ENCODE data around the gene CARS1.
A peak's percentile ranks its signal among the peaks of the same experiment; 100 is the strongest.

The CARS1 gene

DNA sequence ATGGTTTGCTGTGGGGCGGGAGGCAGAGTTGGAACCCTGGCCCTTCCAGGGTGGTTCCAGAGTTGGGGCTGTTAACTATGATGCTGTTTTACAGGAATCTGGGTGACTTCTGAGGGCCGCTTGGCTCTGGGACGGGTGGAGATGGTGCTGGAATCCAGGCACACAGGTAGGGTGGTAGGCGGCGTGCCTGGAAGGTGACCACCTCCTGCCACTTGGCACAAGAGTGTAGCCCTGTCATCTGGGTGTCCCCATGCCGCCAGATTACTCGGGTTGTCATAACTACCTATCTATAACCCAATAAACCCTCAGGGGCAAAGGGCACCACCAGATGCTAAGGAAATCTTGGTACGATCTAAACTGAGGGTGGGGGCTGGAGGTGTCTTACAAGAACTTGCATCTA lies 1.3 kb downstream of the CARS1 start:
- peaks cover 20% of the 10 kb centered on the region for H3K4me1 ChIP-seq (ENCODE audit: insufficient read depth, poor library complexity, severe bottlenecking)
- no peaks in the 10 kb centered on the region for H3K27me3 ChIP-seq (ENCODE audit: insufficient read depth, poor library complexity, severe bottlenecking)
- H3K36me3 ChIP-seq (ENCODE audit: low read depth): peaks cover 41% of the 10 kb centered on the region
- peak overlapping the region; percentile 86 for H3K4me3 ChIP-seq (ENCODE audit: severe bottlenecking)
- ATAC-seq (ENCODE audit: low read depth) (no peak), DNase-seq (ENCODE audit: low spot score) (no peak)
- TF ChIP-seq CTCF (IDR thresholded peaks at IDR 0.05; ENCODE audit: poor library complexity, severe bottlenecking): no peak
- H3K27ac ChIP-seq (ENCODE audit: poor library complexity, severe bottlenecking): peak overlapping the region; percentile 61
- no peaks in the 10 kb centered on the region for H3K9me3 ChIP-seq (ENCODE audit: severe bottlenecking)

DNA sequence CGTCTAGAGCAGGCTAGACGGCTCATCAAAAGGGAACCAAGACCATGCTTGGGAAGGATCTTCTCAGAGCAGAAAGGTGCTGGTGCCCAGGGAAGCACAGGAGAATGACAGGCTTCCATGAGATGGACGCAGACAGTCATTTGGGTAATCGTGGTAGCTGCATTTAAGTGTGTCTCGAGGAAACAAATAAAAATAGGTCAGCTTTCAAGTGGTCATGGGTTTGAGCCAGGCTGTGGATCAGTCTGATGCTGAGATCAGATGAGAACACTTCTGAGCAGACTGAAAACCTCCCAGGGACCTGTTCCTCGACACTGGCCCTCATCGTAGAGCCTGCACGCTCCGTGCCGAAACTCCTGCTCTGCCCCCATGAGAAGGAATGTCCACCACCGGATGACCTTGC lies 4.7 kb downstream of the CARS1 start:
- Histone ChIP-seq H3K27me3 (ENCODE audit: insufficient read depth, poor library complexity, severe bottlenecking) (no peaks in the 10 kb centered on the region), H3K36me3 (ENCODE audit: low read depth) (peaks cover 54% of the 10 kb centered on the region), H3K27ac (ENCODE audit: poor library complexity, severe bottlenecking) (no peak overlapping the region), H3K4me1 (ENCODE audit: insufficient read depth, poor library complexity, severe bottlenecking) (peaks cover 15% of the 10 kb centered on the region), H3K4me3 (ENCODE audit: severe bottlenecking) (no peak overlapping the region), H3K9me3 (ENCODE audit: severe bottlenecking) (no peaks in the 10 kb centered on the region)
- ATAC-seq (ENCODE audit: low read depth) (no peak), DNase-seq (ENCODE audit: low spot score) (no peak)
- TF ChIP-seq CTCF (IDR thresholded peaks at IDR 0.05; ENCODE audit: poor library complexity, severe bottlenecking): no peak

DNA sequence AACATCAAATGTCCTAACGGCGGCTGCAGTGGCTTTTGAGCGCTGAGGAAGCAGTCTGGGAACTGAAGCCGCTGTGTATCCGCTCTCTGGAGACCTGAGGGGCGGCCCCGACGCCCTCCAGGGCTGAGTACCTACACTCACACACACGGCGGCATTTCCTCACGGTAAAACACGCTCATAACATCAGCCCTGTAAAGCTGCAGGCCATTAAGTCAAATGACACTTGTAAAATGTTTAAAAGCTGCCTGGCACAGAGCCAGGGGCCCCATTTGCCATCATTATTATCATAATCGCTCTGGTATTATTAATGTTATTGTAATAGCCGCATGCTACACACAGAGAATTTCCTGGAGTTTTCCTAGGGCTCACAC lies 5.1 kb downstream of the CARS1 start:
- no peak for TF ChIP-seq CTCF (IDR thresholded peaks at IDR 0.05; ENCODE audit: poor library complexity, severe bottlenecking)
- peaks cover 59% of the 10 kb centered on the region for H3K36me3 ChIP-seq (ENCODE audit: low read depth)
- no peak overlapping the region for H3K4me3 ChIP-seq (ENCODE audit: severe bottlenecking)
- ATAC-seq (ENCODE audit: low read depth) (no peak), DNase-seq (ENCODE audit: low spot score) (no peak)
- H3K27me3 ChIP-seq (ENCODE audit: insufficient read depth, poor library complexity, severe bottlenecking): no peaks in the 10 kb centered on the region
- no peaks in the 10 kb centered on the region for H3K9me3 ChIP-seq (ENCODE audit: severe bottlenecking)
- H3K4me1 ChIP-seq (ENCODE audit: insufficient read depth, poor library complexity, severe bottlenecking): peaks cover 15% of the 10 kb centered on the region
- H3K27ac ChIP-seq (ENCODE audit: poor library complexity, severe bottlenecking): no peak overlapping the region

- TF ChIP-seq CTCF (IDR thresholded peaks at IDR 0.05; ENCODE audit: poor library complexity, severe bottlenecking): no peak
- no peaks in the 10 kb centered on the region for H3K27me3 ChIP-seq (ENCODE audit: insufficient read depth, poor library complexity, severe bottlenecking)
- peaks cover 15% of the 10 kb centered on the region for H3K4me1 ChIP-seq (ENCODE audit: insufficient read depth, poor library complexity, severe bottlenecking)
- H3K27ac ChIP-seq (ENCODE audit: poor library complexity, severe bottlenecking): peak overlapping the region; percentile 32
- H3K4me3 ChIP-seq (ENCODE audit: severe bottlenecking): no peak overlapping the region
- peaks cover 65% of the 10 kb centered on the region for H3K36me3 ChIP-seq (ENCODE audit: low read depth)
- no peaks in the 10 kb centered on the region for H3K9me3 ChIP-seq (ENCODE audit: severe bottlenecking)
- ATAC-seq (ENCODE audit: low read depth): no peak
- DNase-seq (ENCODE audit: low spot score): no peak
Observed at GRCh38 chr11:3051196-3052108, 5.8 kb downstream of the CARS1 start.
